Activated T-cell treated with anti-CD3 and anti-CD28 coated beads for 4 hours (primary cell): ENCODE measurements around the gene KLHL9.
"Not testable (repeated sequence)": the region's sequence is repeated elsewhere in the genome, so short reads cannot be mapped to it uniquely, and the experiment has no call there.

ENCODE experiments used
- DNase-seq: peaks from one replicate; pipeline ENCODE4 v3.0.0-alpha.2; 2020

KLHL9 gene, protein sequence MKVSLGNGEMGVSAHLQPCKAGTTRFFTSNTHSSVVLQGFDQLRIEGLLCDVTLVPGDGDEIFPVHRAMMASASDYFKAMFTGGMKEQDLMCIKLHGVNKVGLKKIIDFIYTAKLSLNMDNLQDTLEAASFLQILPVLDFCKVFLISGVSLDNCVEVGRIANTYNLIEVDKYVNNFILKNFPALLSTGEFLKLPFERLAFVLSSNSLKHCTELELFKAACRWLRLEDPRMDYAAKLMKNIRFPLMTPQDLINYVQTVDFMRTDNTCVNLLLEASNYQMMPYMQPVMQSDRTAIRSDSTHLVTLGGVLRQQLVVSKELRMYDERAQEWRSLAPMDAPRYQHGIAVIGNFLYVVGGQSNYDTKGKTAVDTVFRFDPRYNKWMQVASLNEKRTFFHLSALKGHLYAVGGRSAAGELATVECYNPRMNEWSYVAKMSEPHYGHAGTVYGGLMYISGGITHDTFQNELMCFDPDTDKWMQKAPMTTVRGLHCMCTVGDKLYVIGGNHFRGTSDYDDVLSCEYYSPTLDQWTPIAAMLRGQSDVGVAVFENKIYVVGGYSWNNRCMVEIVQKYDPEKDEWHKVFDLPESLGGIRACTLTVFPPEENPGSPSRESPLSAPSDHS

DNA sequence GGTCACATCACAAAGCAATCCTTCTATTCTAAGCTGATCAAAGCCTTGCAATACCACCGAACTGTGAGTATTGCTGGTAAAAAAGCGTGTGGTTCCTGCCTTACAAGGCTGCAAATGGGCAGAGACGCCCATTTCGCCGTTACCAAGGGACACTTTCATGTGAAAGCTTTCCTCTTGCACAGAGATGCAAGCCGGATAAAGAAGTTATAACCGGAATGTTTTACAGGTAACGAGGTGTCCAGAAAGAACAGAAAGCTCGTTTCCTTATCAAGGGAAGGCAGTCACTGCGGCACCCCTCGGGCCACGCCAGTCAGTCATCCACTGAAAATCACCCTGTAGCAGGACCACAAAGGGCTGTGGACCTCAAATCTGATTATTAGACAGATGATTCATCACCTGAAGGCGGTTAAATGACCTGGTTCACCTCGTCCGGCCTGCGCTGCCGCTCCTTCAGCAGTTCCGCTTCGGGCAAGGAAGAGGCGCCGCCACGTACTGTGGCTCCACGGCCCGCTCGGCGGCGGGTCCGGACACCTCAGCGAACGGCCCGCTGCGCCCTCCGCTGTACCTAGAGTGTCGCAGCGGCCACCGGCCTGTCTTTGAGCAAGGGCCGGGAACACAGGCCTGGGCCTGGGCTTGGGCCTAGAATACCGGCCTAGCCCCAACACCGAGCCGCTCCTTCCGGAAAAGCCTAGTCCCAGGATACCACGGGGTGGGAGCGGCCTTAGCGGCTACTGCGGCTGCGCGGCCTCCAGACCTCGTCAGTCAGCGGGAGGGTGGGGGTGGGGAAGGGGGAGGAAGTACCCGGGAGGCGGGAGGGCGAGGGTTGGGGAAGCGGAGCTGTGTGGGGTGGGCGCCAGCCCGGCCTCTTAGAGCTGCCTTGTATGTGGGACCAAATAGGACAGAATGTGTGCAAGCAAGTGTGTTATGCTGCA lies at the start of gene KLHL9:
KLHL9 (minus strand) TSS at position 704 of the 932 bp plus-strand sequence; CDS start at position 159, 545 bp downstream.
- DNase-seq, result peak; percentile 74

GRCh38 chr9:21383627-21384026 lies 48.4 kb upstream of the KLHL9 start:
- no peak for DNase-seq

DNA sequence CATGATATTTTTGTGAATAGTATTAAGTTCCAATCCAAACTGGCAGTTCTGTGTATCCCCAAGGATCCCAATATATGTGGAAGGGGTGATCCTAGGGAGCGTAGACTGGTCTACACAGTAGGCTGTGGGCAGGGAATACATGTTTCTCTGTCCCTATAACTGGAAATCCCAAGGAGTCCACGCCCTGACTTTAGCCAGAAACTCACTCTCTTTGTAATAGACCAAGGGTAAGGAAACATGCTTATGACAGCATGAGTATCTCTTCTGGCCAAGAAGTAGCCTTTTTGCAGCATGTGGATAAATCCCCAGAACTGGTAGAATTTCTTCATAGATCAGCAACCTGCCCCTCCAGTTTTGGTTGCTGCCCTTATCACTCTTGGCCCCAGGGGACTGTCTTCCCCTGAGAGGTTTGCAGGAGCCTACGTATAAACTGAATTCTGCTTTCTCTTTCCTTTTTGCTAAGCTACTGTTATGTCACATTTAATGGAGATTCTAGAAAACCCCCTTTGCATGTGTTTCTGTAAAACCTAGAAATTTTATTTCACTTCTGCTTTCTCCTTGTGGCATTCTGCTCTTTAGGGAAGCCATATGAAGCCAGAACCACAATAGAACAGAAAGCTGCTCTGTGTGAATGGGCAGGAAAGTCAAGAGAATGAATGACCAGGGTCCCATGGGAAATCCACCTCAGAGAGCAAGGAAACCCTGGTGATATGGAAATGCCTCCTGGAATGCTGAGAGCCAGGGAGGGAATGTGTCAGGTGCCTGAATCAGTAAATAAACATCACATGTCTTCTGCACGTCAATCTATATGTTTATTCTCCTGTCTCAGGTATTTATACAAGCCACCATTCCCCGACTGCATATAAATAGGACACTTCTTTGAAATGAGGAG lies 46.5 kb upstream of the KLHL9 start:
- no peak for DNase-seq

DNA sequence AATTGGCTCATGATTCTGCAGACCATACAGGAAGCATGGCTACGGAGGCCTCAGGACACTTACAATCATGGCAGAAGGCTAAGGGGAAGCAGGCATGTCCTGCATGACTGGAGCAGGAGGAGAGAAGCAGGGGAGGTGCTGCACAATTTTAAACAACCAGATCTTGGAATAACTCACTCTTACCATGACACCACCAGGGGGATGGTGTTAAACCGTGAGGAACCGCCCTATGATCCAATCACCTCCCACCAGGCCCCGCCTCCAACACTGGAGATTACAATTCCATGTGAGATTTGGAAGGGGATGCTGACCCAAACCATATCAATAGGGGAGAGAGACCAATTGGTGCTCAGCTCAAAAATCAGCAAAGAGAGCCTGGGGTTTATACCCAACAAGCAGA lies 36.3 kb upstream of the KLHL9 start:
- DNase-seq, result not testable (repeated sequence)

DNA sequence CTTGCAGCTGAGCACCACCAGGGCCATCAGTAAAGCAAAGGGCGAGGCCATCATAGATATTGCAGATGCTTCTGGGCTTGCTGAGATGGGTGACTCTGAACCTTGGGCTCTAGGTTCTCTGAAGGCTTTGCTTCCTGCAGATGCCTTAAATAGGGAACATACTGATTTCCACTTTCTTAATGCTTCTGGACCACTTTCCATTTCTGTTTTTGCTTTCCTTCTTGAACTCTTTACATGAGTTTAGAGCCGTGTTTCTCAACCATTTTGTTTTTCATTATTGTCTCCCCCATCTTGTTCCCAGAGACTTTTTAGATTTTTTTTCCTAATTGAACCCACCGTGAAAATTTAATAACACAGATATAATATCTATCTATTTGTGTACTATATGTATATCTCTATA lies 32.8 kb upstream of the KLHL9 start, which contains the start of gene IFNA13:
IFNA13 (minus strand) TSS at position 101 of the 400 bp plus-strand sequence; CDS start at position 54, 47 bp downstream.
- DNase-seq, result no peak

GRCh38 chr9:21367169-21367568 lies 32.0 kb upstream of the KLHL9 start:
- not testable (repeated sequence) for DNase-seq

DNA sequence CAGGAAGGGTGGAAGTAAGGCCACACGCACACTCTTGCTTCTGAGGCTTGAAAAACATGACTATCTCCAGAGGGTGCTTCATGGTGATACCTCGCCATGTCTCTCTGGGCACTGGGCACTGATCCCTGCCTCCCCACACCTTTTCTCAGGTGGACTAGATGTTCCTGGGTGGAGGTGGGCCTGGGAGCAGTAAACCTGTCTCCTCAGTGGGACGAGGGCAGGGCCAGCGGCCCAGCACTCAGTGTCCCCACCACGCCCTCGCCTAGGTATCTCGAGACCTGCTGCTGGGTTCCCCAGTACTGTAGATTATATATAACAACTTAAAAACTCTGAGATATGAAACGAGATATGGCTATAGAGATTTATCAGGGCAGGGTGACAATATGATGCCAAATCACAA lies 27.1 kb upstream of the KLHL9 start:
- no peak for DNase-seq

GRCh38 chr9:21357479-21358460 lies 22.6 kb upstream of the KLHL9 start:
- DNase-seq, result no peak

- DNase-seq, result no peak
Measured at GRCh38 chr9:21350787-21351186, 15.6 kb upstream of the KLHL9 start, which contains the start of gene IFNA6. IFNA6 (minus strand) TSS chr9:21350887; CDS start chr9:21350887, 0 bp downstream.

DNA sequence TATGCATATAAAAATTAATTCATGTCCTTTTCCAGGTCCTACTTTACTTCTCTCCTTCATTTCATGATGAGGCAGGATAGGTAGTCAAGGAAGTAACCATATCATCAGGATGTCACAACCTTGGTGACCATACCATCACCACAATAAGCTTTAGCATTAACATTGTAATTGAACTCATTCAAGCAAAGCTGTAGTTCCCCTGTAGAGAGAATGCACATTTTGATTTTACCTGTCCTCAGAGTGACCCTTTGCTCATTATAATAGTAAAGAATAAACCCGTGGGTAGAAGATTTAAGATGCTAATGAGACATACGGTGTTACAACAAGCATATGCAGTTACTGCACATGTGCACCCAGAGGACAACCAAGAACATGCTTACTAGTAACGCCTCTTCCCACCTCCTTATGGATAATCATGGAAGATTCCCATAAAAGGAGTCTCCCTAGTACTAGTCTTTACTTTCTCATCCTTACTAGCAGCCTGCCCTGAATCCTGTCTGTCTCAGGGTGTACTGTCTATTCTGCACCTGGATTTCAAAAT lies 13.3 kb upstream of the KLHL9 start:
- no peak for DNase-seq

GRCh38 chr9:21340735-21341134 lies 5.5 kb upstream of the KLHL9 start:
- DNase-seq, result no peak

GRCh38 chr9:21336457-21336856 lies 1.3 kb upstream of the KLHL9 start:
- DNase-seq, result no peak

DNA sequence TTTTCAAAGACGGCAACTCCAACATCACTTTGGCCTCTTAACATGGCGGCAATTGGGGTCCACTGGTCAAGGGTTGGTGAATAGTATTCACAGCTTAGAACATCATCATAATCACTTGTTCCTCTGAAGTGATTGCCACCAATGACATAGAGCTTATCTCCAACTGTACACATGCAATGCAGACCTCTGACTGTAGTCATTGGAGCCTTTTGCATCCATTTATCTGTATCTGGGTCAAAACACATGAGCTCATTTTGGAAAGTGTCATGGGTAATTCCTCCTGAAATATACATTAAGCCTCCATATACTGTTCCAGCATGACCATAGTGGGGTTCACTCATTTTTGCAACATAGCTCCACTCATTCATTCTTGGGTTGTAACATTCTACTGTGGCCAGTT lies 2.0 kb downstream of the KLHL9 start:
- no peak for DNase-seq

GRCh38 chr9:21331676-21332402 lies 3.4 kb downstream of the KLHL9 start:
- no peak for DNase-seq

GRCh38 chr9:21326526-21327139 lies 8.6 kb downstream of the KLHL9 start:
- DNase-seq, result no peak

GRCh38 chr9:21324047-21324446 lies 11.2 kb downstream of the KLHL9 start:
- DNase-seq, result no peak

DNA sequence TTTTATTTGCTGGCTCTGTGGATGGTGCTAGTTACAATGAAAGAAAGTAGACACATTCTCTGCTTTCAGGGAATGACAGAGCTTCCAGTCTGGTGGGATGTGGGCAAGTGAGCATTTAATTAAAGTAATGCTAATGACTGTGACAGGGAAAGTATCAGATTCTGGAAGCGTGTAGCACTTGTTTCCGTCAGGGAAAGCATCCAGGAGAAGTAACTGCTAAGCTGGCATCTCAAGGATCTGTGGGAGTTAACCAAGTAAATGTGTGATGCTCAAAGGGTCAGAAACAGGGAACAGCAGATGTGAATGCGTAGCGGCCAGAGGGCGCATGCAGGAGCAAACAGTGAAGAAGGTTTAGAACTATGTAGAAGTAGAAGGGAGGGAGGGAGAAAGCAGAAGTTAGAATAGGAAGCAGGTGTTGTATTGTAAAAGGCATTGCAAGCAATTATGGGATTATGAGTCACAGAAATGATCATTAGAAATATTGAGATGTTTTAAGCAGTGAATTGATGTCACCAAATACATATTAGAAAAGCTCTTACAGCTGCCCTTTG lies 12.2 kb downstream of the KLHL9 start:
- no peak for DNase-seq

DNA sequence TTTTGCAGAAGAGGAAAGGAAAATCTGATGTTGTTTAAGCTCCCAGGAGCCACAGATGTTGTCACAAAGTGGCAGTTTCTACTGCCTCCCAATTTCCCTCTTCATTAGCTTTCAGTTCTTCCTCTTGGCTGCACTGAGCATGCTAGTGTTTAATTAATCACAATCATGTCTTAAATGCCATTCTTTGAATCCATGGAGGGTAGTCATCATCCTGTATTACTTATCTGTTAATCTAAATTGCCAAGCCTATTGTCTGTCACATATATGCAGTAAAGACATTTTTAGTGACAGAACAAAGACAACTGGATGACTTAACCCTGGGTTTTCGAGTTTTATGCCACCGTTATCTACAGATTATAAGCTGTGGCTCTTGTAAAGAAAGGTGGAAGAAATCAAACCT lies 14.7 kb downstream of the KLHL9 start:
- DNase-seq, result no peak
